HEK293 (cell line): ENCODE results near the gene SARS1.
A peak's percentile ranks its signal among the peaks of the same experiment; 100 is the strongest.

Experiments
- CTCF ChIA-PET: fragments of 350-600 bp; formaldehyde crosslinking; extraction: SDS; loops from one replicate; lab custom pipeline; 2021; ENCODE audit warnings: antibody characterized with exemption; lab: Yijun Ruan, JAX
- POLR2A ChIA-PET: fragments of 300-600 bp; formaldehyde crosslinking; extraction: SDS; loops from one replicate; lab custom pipeline; 2020; ENCODE audit warnings: antibody characterized with exemption, inconsistent platforms; lab: Yijun Ruan, JAX
- H3K27ac ChIP-seq: fragments of 200-500 bp; sonication (Bioruptor generic); 2 replicates; pipeline ENCODE4 v1.5.1; 2014; ENCODE audit warnings: low read depth, low read length, control low read depth, inconsistent platforms; ENCODE audit errors: extremely low read depth
- H3K36me3 ChIP-seq, 2 experiments: fragments of 200-500 bp in 1 of 2; sonication (Bioruptor generic) in 1 of 2; 1 replicate in 1 of 2; 2 replicates in 1 of 2; pipeline ENCODE4 v1.5.1; 2014 to 2017; ENCODE audit warnings: inconsistent platforms in 2 of 2, low read length in 2 of 2; ENCODE audit not compliant: control insufficient read depth in 2 of 2, insufficient read depth in 1 of 2
- H3K4me1 ChIP-seq: fragments of 200-500 bp; sonication (Bioruptor generic); 2 replicates; pipeline ENCODE4 v1.5.1; 2014; ENCODE audit warnings: mild to moderate bottlenecking, low read length, inconsistent platforms; ENCODE audit not compliant: control insufficient read depth, insufficient read depth
- H3K4me3 ChIP-seq: 2 replicates; pipeline ENCODE4 v1.5.1; 2011; ENCODE audit warnings: low read depth, mild to moderate bottlenecking, control low read depth, low read length, moderate library complexity
- H3K9me3 ChIP-seq: fragments of 200-500 bp; sonication (Bioruptor generic); 2 replicates; pipeline ENCODE4 v1.5.1; 2014; ENCODE audit warnings: low read depth, low read length, inconsistent platforms; ENCODE audit not compliant: control insufficient read depth, insufficient read depth
- EGR2 ChIP-seq: fragments of 450-650 bp; formaldehyde crosslinking; IDR thresholded peaks from 2 replicates; pipeline ENCODE4 v1.5.1; 2016; ENCODE audit warnings: low read depth, missing biosample characterization, missing genetic modification characterization
- MYNN ChIP-seq: fragments of 450-650 bp; formaldehyde crosslinking; IDR thresholded peaks from 2 replicates; pipeline ENCODE4 v1.5.1; 2016; ENCODE audit warnings: missing biosample characterization, missing genetic modification characterization, borderline replicate concordance
- MZF1 ChIP-seq: fragments of 450-650 bp; formaldehyde crosslinking; IDR thresholded peaks from 2 replicates; pipeline ENCODE4 v1.5.1; 2017; ENCODE audit warnings: missing biosample characterization, missing genetic modification characterization, borderline replicate concordance
- SCRT1 ChIP-seq: fragments of 450-650 bp; formaldehyde crosslinking; IDR thresholded peaks from 2 replicates; pipeline ENCODE4 v1.5.1; 2016; ENCODE audit warnings: missing biosample characterization, missing genetic modification characterization, borderline replicate concordance
- SETDB1 ChIP-seq: IDR thresholded peaks from one replicate; pipeline ENCODE4 v1.6.1; 2017; ENCODE audit warnings: mild to moderate bottlenecking, low read length, moderate library complexity, mixed read lengths; ENCODE audit not compliant: insufficient read length
- SP2 ChIP-seq: fragments of 450-650 bp; formaldehyde crosslinking; IDR thresholded peaks from 2 replicates; pipeline ENCODE4 v1.5.1; 2016; ENCODE audit warnings: missing biosample characterization, missing genetic modification characterization
- ZBTB1 ChIP-seq: fragments of 450-650 bp; formaldehyde crosslinking; IDR thresholded peaks from 2 replicates; pipeline ENCODE4 v1.5.1; 2016; ENCODE audit warnings: missing biosample characterization, missing genetic modification characterization
- ZFHX2 ChIP-seq: fragments of 450-650 bp; formaldehyde crosslinking; conservative IDR thresholded peaks from 2 replicates; pipeline ENCODE4 v1.5.1; 2016; ENCODE audit warnings: missing biosample characterization, missing genetic modification characterization
- ZFP69B ChIP-seq: fragments of 450-650 bp; formaldehyde crosslinking; IDR thresholded peaks from 2 replicates; pipeline ENCODE4 v1.5.1; 2016; ENCODE audit warnings: missing biosample characterization, missing genetic modification characterization
- ZNF16 ChIP-seq: fragments of 450-650 bp; formaldehyde crosslinking; IDR thresholded peaks from 2 replicates; pipeline ENCODE4 v1.5.1; 2016; ENCODE audit warnings: low read depth, missing biosample characterization, missing genetic modification characterization
- ZNF214 ChIP-seq: fragments of 450-650 bp; formaldehyde crosslinking; IDR thresholded peaks from 2 replicates; pipeline ENCODE4 v1.5.1; 2017; ENCODE audit warnings: missing biosample characterization, mild to moderate bottlenecking, missing genetic modification characterization, borderline replicate concordance
- ZNF223 ChIP-seq: fragments of 450-650 bp; formaldehyde crosslinking; IDR thresholded peaks from 2 replicates; pipeline ENCODE4 v1.5.1; 2016; ENCODE audit warnings: missing biosample characterization, missing genetic modification characterization
- ZNF433 ChIP-seq: fragments of 450-650 bp; formaldehyde crosslinking; IDR thresholded peaks from 2 replicates; pipeline ENCODE4 v1.5.1; 2016; ENCODE audit warnings: missing biosample characterization, missing genetic modification characterization, low read depth
- ZNF473 ChIP-seq: fragments of 450-650 bp; formaldehyde crosslinking; IDR thresholded peaks from 2 replicates; pipeline ENCODE4 v1.5.1; 2017; ENCODE audit warnings: missing biosample characterization, missing genetic modification characterization
- ZNF514 ChIP-seq: fragments of 450-650 bp; formaldehyde crosslinking; IDR thresholded peaks from 2 replicates; pipeline ENCODE4 v1.5.1; 2016; ENCODE audit warnings: missing biosample characterization, missing genetic modification characterization
- ZNF621 ChIP-seq: fragments of 450-650 bp; formaldehyde crosslinking; IDR thresholded peaks from 2 replicates; pipeline ENCODE4 v1.5.1; 2017; ENCODE audit warnings: missing biosample characterization, missing genetic modification characterization
- ZNF626 ChIP-seq: fragments of 450-650 bp; sonication (Bioruptor Pico); formaldehyde crosslinking; IDR thresholded peaks from 2 replicates; pipeline ENCODE4 v1.5.1; 2018; ENCODE audit warnings: missing biosample characterization, missing genetic modification characterization, inconsistent platforms
- ZNF76 ChIP-seq: fragments of 450-650 bp; formaldehyde crosslinking; IDR thresholded peaks from 2 replicates; pipeline ENCODE4; 2016; ENCODE audit warnings: low read depth, missing biosample characterization, missing genetic modification characterization, borderline replicate concordance
- ZNF830 ChIP-seq: fragments of 450-650 bp; IDR thresholded peaks from 2 replicates; pipeline ENCODE4 v1.5.0; 2018; ENCODE audit warnings: missing biosample characterization, missing genetic modification characterization, low read depth, mild to moderate bottlenecking, moderate library complexity
- ZSCAN16 ChIP-seq: fragments of 450-650 bp; formaldehyde crosslinking; IDR thresholded peaks from 2 replicates; pipeline ENCODE4 v1.5.1; 2016; ENCODE audit warnings: missing biosample characterization, missing genetic modification characterization
- TF ChIP-seq, protein P1 (sequence below): fragments of 450-650 bp; formaldehyde crosslinking; IDR thresholded peaks from 2 replicates; pipeline ENCODE4 v1.5.0; 2017; ENCODE audit warnings: missing biosample characterization, missing genetic modification characterization, borderline replicate concordance
- TF ChIP-seq, protein P2 (sequence below): fragments of 450-650 bp; formaldehyde crosslinking; IDR thresholded peaks from 2 replicates; pipeline ENCODE4 v1.5.1; 2016; ENCODE audit warnings: missing biosample characterization, missing genetic modification characterization
- TF ChIP-seq, protein P3 (sequence below): fragments of 450-650 bp; formaldehyde crosslinking; IDR thresholded peaks from 2 replicates; pipeline ENCODE4 v1.5.1; 2016; ENCODE audit warnings: missing biosample characterization, missing genetic modification characterization
- TF ChIP-seq, protein P4 (sequence below): fragments of 450-650 bp; formaldehyde crosslinking; IDR thresholded peaks from 2 replicates; pipeline ENCODE4 v1.5.1; 2017; ENCODE audit warnings: missing biosample characterization, missing genetic modification characterization

Gene SARS1

DNA sequence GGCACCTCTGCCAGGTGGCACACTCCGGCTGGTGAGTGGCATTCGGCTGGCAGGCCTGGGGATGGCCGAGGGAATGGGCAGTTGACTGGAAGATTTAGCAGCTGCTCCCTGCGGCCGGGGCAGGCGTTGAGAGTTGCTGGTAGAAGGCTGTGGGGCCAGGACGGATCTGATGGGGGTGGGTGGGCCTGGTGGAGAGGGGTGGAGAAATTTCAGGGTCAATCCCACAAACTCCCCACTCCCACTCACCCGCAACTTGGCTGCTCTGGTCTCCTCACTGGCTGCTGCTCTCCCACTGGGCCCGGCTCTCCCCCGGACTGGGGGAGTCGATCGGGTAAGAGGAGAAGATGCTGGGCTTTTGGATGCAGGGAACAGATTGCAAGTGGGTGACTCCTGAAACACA, 67.1 kb downstream of the SARS1 start:
- Histone ChIP-seq H3K27ac (no peak overlapping the region), H3K4me1 (peaks cover 3% of the 10 kb centered on the region), H3K9me3 (no peaks in the 10 kb centered on the region), H3K36me3 (peaks cover 8 to 43% of the 10 kb centered on the region in 2 experiments), H3K4me3 (no peak overlapping the region)
- POLR2A ChIA-PET: no interaction called here
- CTCF ChIA-PET: interaction anchor here (5.5 kb wide), 1 partner anchor 118 kb away, joined by 126 read pairs; the partner anchor contains the start of gene SORT1
- TF ChIP-seq ZBTB1 (tag by site-specific recombination): no peak
- no peak for TF ChIP-seq ZSCAN16 (tag by site-specific recombination)
- TF ChIP-seq, protein P1, sequence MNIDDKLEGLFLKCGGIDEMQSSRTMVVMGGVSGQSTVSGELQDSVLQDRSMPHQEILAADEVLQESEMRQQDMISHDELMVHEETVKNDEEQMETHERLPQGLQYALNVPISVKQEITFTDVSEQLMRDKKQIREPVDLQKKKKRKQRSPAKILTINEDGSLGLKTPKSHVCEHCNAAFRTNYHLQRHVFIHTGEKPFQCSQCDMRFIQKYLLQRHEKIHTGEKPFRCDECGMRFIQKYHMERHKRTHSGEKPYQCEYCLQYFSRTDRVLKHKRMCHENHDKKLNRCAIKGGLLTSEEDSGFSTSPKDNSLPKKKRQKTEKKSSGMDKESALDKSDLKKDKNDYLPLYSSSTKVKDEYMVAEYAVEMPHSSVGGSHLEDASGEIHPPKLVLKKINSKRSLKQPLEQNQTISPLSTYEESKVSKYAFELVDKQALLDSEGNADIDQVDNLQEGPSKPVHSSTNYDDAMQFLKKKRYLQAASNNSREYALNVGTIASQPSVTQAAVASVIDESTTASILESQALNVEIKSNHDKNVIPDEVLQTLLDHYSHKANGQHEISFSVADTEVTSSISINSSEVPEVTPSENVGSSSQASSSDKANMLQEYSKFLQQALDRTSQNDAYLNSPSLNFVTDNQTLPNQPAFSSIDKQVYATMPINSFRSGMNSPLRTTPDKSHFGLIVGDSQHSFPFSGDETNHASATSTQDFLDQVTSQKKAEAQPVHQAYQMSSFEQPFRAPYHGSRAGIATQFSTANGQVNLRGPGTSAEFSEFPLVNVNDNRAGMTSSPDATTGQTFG (tag by site-specific recombination): no peak
- TF ChIP-seq ZNF223 (tag by site-specific recombination): no peak
- no peak for TF ChIP-seq SETDB1
- TF ChIP-seq EGR2 (tag by site-specific recombination): peak; percentile 72
- TF ChIP-seq ZNF621 (tag by site-specific recombination): no peak
- no peak for TF ChIP-seq ZNF214 (tag by site-specific recombination)
- TF ChIP-seq ZFP69B (tag by site-specific recombination): no peak
- no peak for TF ChIP-seq SCRT1 (tag by site-specific recombination)
- TF ChIP-seq ZNF473: no peak
- TF ChIP-seq, protein P2, sequence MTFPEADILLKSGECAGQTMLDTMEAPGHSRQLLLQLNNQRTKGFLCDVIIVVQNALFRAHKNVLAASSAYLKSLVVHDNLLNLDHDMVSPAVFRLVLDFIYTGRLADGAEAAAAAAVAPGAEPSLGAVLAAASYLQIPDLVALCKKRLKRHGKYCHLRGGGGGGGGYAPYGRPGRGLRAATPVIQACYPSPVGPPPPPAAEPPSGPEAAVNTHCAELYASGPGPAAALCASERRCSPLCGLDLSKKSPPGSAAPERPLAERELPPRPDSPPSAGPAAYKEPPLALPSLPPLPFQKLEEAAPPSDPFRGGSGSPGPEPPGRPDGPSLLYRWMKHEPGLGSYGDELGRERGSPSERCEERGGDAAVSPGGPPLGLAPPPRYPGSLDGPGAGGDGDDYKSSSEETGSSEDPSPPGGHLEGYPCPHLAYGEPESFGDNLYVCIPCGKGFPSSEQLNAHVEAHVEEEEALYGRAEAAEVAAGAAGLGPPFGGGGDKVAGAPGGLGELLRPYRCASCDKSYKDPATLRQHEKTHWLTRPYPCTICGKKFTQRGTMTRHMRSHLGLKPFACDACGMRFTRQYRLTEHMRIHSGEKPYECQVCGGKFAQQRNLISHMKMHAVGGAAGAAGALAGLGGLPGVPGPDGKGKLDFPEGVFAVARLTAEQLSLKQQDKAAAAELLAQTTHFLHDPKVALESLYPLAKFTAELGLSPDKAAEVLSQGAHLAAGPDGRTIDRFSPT (tag by site-specific recombination): 0 out of 2 replicates have a peak, but pooled peaks have one; percentile 41
- no peak for TF ChIP-seq SP2
- peak; percentile 49 for TF ChIP-seq ZFHX2
- TF ChIP-seq ZNF626 (tag by site-specific recombination): no peak
- TF ChIP-seq ZNF16: no peak
- TF ChIP-seq, protein P3, sequence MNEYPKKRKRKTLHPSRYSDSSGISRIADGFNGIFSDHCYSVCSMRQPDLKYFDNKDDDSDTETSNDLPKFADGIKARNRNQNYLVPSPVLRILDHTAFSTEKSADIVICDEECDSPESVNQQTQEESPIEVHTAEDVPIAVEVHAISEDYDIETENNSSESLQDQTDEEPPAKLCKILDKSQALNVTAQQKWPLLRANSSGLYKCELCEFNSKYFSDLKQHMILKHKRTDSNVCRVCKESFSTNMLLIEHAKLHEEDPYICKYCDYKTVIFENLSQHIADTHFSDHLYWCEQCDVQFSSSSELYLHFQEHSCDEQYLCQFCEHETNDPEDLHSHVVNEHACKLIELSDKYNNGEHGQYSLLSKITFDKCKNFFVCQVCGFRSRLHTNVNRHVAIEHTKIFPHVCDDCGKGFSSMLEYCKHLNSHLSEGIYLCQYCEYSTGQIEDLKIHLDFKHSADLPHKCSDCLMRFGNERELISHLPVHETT (tag by site-specific recombination): no peak
- no peak for TF ChIP-seq ZNF514

GRCh38 chr1:109281680-109282496, 68.2 kb downstream of the SARS1 start:
- POLR2A ChIA-PET: interaction anchor here (1.0 to 1.9 kb wide), 6 partner anchors 10 to 117 kb away, joined by 3 to 15 read pairs (median 6); partner anchors contain the start of genes SARS1 and SORT1
- no peaks in the 10 kb centered on the region for H3K9me3 ChIP-seq
- H3K36me3 ChIP-seq: peaks cover 8 to 43% of the 10 kb centered on the region in 2 experiments
- no peak overlapping the region for H3K27ac ChIP-seq
- TF ChIP-seq ZNF830 (tag by site-specific recombination) (no peak), MZF1 (tag by site-specific recombination) (no peak), ZNF76 (tag by site-specific recombination) (no peak), MYNN (no peak), ZNF433 (tag by site-specific recombination) (no peak)
- TF ChIP-seq, protein P4, sequence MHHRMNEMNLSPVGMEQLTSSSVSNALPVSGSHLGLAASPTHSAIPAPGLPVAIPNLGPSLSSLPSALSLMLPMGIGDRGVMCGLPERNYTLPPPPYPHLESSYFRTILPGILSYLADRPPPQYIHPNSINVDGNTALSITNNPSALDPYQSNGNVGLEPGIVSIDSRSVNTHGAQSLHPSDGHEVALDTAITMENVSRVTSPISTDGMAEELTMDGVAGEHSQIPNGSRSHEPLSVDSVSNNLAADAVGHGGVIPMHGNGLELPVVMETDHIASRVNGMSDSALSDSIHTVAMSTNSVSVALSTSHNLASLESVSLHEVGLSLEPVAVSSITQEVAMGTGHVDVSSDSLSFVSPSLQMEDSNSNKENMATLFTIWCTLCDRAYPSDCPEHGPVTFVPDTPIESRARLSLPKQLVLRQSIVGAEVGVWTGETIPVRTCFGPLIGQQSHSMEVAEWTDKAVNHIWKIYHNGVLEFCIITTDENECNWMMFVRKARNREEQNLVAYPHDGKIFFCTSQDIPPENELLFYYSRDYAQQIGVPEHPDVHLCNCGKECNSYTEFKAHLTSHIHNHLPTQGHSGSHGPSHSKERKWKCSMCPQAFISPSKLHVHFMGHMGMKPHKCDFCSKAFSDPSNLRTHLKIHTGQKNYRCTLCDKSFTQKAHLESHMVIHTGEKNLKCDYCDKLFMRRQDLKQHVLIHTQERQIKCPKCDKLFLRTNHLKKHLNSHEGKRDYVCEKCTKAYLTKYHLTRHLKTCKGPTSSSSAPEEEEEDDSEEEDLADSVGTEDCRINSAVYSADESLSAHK (tag by site-specific recombination): no peak
- TF ChIP-seq, all 188 proteins: peak for 0
- CTCF ChIA-PET: interaction anchor here (0.6 to 2.3 kb wide), 8 partner anchors 21 to 327 kb away, joined by 3 to 17 read pairs (median 4); partner anchors contain the start of gene SORT1
- peak overlapping the region; percentile 75 for H3K4me3 ChIP-seq
- H3K4me1 ChIP-seq: peaks cover 3% of the 10 kb centered on the region
